ENCODE data around the gene SWI5. TPM values are rescaled to one million over a fixed set of nuclear protein-coding genes. Genes with fewer than 3 reads are reported as not detected.

The SWI5 gene
- total and polyA plus RNA-seq, 8 donors, result 6.3 to 20.2 (median 7.3) TPM

- Histone ChIP-seq H3K36me3 (peaks cover 0 to under 1% (median 0%) of the 10 kb centered on the region in 3 donors), H3K4me3 (no peak overlapping the region), H3K27ac (no peak overlapping the region), H3K27me3 (no peaks in the 10 kb centered on the region), H3K4me1 (peaks cover 0 to 3% (median 0%) of the 10 kb centered on the region in 3 donors), H3K9me3 (no peaks in the 10 kb centered on the region)
- intact Hi-C loops (cut with DNase I), result no loop called here
- no peak for DNase-seq
- TF ChIP-seq CTCF (IDR thresholded peaks at IDR 0.05), result no peak
- 80 to 87% methylated on average over 3 of the region's 3 CpGs for WGBS, 2 donors
- no peak for ATAC-seq
- FAIRE-seq, result no peak
These were observed 24.4 kb upstream of the SWI5 start for GRCh38 chr9:128251732-128252100.

GRCh38 chr9:128252317-128253139 is 23.5 kb upstream of the SWI5 start:
- 86 to 93% methylated on average over 25 of the region's 25 CpGs for WGBS, 2 donors
- intact Hi-C loops (cut with DNase I), result no loop called here
- DNase-seq, result peak in 2 of 6 donors; percentile 20 to 66
- no peaks in the 10 kb centered on the region for H3K9me3 ChIP-seq
- no peak for TF ChIP-seq CTCF (IDR thresholded peaks at IDR 0.05)
- peaks cover 0 to 9% (median 1%) of the 10 kb centered on the region in 3 donors for H3K36me3 ChIP-seq
- FAIRE-seq, result no peak
- H3K4me3 ChIP-seq, result no peak overlapping the region
- no peak for ATAC-seq
- no peaks in the 10 kb centered on the region for H3K27me3 ChIP-seq
- peaks cover 0 to 3% (median 0%) of the 10 kb centered on the region in 3 donors for H3K4me1 ChIP-seq
- H3K27ac ChIP-seq, result no peak overlapping the region

GRCh38 chr9:128253140-128253990 is 22.7 kb upstream of the SWI5 start:
- WGBS, 2 donors, result 83 to 87% methylated on average over 29 to 31 of the region's 31 CpGs
- DNase-seq, result peak in 2 of 6 donors; percentile 18 to 63
- Histone ChIP-seq H3K4me3 (no peak overlapping the region), H3K4me1 (peaks cover 0 to 3% (median 0%) of the 10 kb centered on the region in 3 donors), H3K36me3 (peaks cover 0 to 13% (median 9%) of the 10 kb centered on the region in 3 donors), H3K27me3 (no peaks in the 10 kb centered on the region), H3K9me3 (no peaks in the 10 kb centered on the region), H3K27ac (no peak overlapping the region)
- intact Hi-C loops (cut with DNase I), result no loop called here
- no peak for FAIRE-seq
- no peak for ATAC-seq
- no peak for TF ChIP-seq CTCF (IDR thresholded peaks at IDR 0.05)

GRCh38 chr9:128253991-128254346 is 22.1 kb upstream of the SWI5 start:
- H3K27ac ChIP-seq, result no peak overlapping the region
- intact Hi-C loops (cut with DNase I), result no loop called here
- no peaks in the 10 kb centered on the region for H3K9me3 ChIP-seq
- H3K4me1 ChIP-seq, result peaks cover 0 to 3% (median 0%) of the 10 kb centered on the region in 3 donors
- peaks cover 0 to 19% (median 15%) of the 10 kb centered on the region in 3 donors for H3K36me3 ChIP-seq
- DNase-seq (peak in 1 of 6 donors; percentile 64), ATAC-seq (no peak), FAIRE-seq (no peak)
- WGBS, 2 donors, result 80 to 81% methylated on average over 6 to 7 of the region's 7 CpGs
- no peak for TF ChIP-seq CTCF (IDR thresholded peaks at IDR 0.05)
- no peak overlapping the region for H3K4me3 ChIP-seq
- no peaks in the 10 kb centered on the region for H3K27me3 ChIP-seq
